Stimulated activated CD4-positive, alpha-beta T cell treated with anti-CD3 and anti-CD28 coated beads, Interleukin-2, amount 100 ng/mL, for 24 hours (primary cell): ENCODE results near the gene NAA30.
"Not testable (repeated sequence)": the region's sequence is repeated elsewhere in the genome, so short reads cannot be mapped to it uniquely, and the experiment has no call there.

Experiments used
- DNase-seq, 2 donors: peaks; one replicate each; pipeline ENCODE4 v3.0.0-alpha.2; 2020

NAA30 gene

GRCh38 chr14:57390037-57390805, at the start of gene NAA30:
NAA30 (plus strand) TSS chr14:57390586; CDS start chr14:57390958, 372 bp downstream.
- peak; percentile 90 for DNase-seq

GRCh38 chr14:57343545-57344297, 46.7 kb upstream of the NAA30 start:
- not testable (repeated sequence) for DNase-seq

GRCh38 chr14:57345106-57345505, 45.3 kb upstream of the NAA30 start:
- no peak for DNase-seq

GRCh38 chr14:57346741-57347140, 43.6 kb upstream of the NAA30 start:
- DNase-seq, result no peak

GRCh38 chr14:57352396-57353170, 37.8 kb upstream of the NAA30 start:
- DNase-seq, result no peak

- DNase-seq, result no peak
Observed at GRCh38 chr14:57355081-57355800, 35.1 kb upstream of the NAA30 start.

- DNase-seq, result no peak
Observed at GRCh38 chr14:57362361-57362760, 28.0 kb upstream of the NAA30 start.

- no peak for DNase-seq
Observed at GRCh38 chr14:57364659-57365450, 25.5 kb upstream of the NAA30 start.

- not testable (repeated sequence) for DNase-seq
Observed at GRCh38 chr14:57370187-57370586, 20.2 kb upstream of the NAA30 start.

GRCh38 chr14:57371013-57371412, 19.4 kb upstream of the NAA30 start:
- no peak for DNase-seq

- no peak for DNase-seq
Observed at GRCh38 chr14:57375156-57375555, 15.2 kb upstream of the NAA30 start.

GRCh38 chr14:57378661-57379060, 11.7 kb upstream of the NAA30 start:
- no peak for DNase-seq

- no peak for DNase-seq
Observed at GRCh38 chr14:57380935-57381334, 9.5 kb upstream of the NAA30 start.

- DNase-seq, result no peak
Observed at GRCh38 chr14:57382283-57382682, 8.1 kb upstream of the NAA30 start.

GRCh38 chr14:57383125-57383745, 7.2 kb upstream of the NAA30 start:
- DNase-seq, result no peak

GRCh38 chr14:57388067-57388466, 2.3 kb upstream of the NAA30 start:
- no peak for DNase-seq

- DNase-seq, result peak; percentile 3 to 20
Observed at GRCh38 chr14:57389646-57390036, 745 bp upstream of the NAA30 start.

- peak; percentile 39 to 41 for DNase-seq
Observed at GRCh38 chr14:57390806-57391516, 575 bp downstream of the NAA30 start.

GRCh38 chr14:57391517-57392195, 1.3 kb downstream of the NAA30 start:
- DNase-seq, result peak in 1 of 2 donors; percentile 2

- DNase-seq, result no peak
Observed at GRCh38 chr14:57392830-57393229, 2.4 kb downstream of the NAA30 start.
